HCT116 (cell line): ENCODE results near the gene SRRM2. TPM values are rescaled to one million over a fixed set of nuclear protein-coding genes. Genes with fewer than 3 reads are reported as not detected.

ENCODE experiments used
- ATAC-seq: fragments of 200-7000 bp; cut with Tn5 transposase; 2 replicates; pipeline ENCODE4 v1.9.1; 2020; ENCODE audit warnings: mild to moderate bottlenecking, moderate library complexity
- BruUV-seq: library from RNA; stranded (reverse); fragments of 400-500 nt; replicated peaks from 2 replicates; lab custom pipeline; 2021; lab: Mats Ljungman, UMichigan
- CTCF ChIA-PET: fragments of 300-600 bp; sonication (Branson Sonifier 250); formaldehyde crosslinking; loops from one replicate; lab custom pipeline; 2021; ENCODE audit warnings: antibody characterized with exemption; lab: Charles Lee
- POLR2A ChIA-PET: fragments of 300-600, 350-600 bp; sonication (Branson Sonifier 250); formaldehyde crosslinking; loops from one replicate; lab custom pipeline; 2021; ENCODE audit warnings: antibody characterized with exemption; lab: Charles Lee
- RAD21 ChIA-PET, 2 experiments: fragments of 300-600 bp; sonication (Branson Sonifier 250); formaldehyde crosslinking; loops; one replicate each; lab custom pipeline; 2023; ENCODE audit warnings: low total read pairs in 2 of 2; ENCODE audit not compliant: uncharacterized antibody in 2 of 2, unreplicated experiment in 2 of 2, low non-redundant PET in 1 of 2; lab: Charles Lee
- DNase-seq: peaks from one replicate; pipeline ENCODE4 v3.0.0-alpha.2; 2010; ENCODE audit warnings: low read depth, low spot score
- H2AFZ ChIP-seq: fragments of 200-600 bp; shearing (Covaris generic), sonication (generic); 2 replicates; pipeline ENCODE4 v1.6.1; 2017; ENCODE audit warnings: low read depth, mixed run types, mixed read lengths, antibody characterized with exemption, low read length; ENCODE audit not compliant: poor library complexity, severe bottlenecking
- H3K27ac ChIP-seq: 2 replicates; pipeline ENCODE4 v1.5.1; 2012; ENCODE audit warnings: low read depth, low read length
- H3K27me3 ChIP-seq: fragments of 200-600 bp; sonication (generic); 2 replicates; pipeline ENCODE4 v1.6.1; 2016; ENCODE audit warnings: mixed run types, low read length, mixed read lengths; ENCODE audit not compliant: insufficient read depth
- H3K36me3 ChIP-seq, 2 experiments: fragments of 200-500 bp in 1 of 2; fragments of 200-600 bp in 1 of 2; sonication (Bioruptor generic) in 1 of 2; sonication (generic) in 1 of 2; 2 replicates each; pipeline versions ENCODE4 v1.5.1 to v1.6.1; 2014 to 2016; ENCODE audit warnings: low read length in 2 of 2, inconsistent platforms in 1 of 2, mixed read lengths in 1 of 2, mixed run types in 1 of 2; ENCODE audit not compliant: insufficient read depth in 2 of 2, control insufficient read depth in 1 of 2
- H3K4me1 ChIP-seq, 2 experiments: fragments of 200-600 bp in 1 of 2; sonication (generic) in 1 of 2; 2 replicates each; pipeline versions ENCODE4 v1.5.1 to v1.6.1; 2012 to 2017; ENCODE audit warnings: low read length in 2 of 2, inconsistent platforms in 1 of 2, mild to moderate bottlenecking in 1 of 2, mixed read lengths in 1 of 2, mixed run types in 1 of 2, moderate library complexity in 1 of 2; ENCODE audit not compliant: insufficient read depth in 2 of 2, control insufficient read depth in 1 of 2
- H3K4me2 ChIP-seq: fragments of 200-600 bp; sonication (generic); 2 replicates; pipeline ENCODE4 v1.6.1; 2017; ENCODE audit warnings: mixed run types, low read length, mixed read lengths
- H3K4me3 ChIP-seq, 2 experiments: fragments of 200-600 bp in 1 of 2; sonication (generic) in 1 of 2; replicated peaks in 1 of 2; 2 replicates each; pipeline ENCODE4 v1.5.1; 2011 to 2016; ENCODE audit warnings: low read length in 2 of 2, control low read depth in 1 of 2, low read depth in 1 of 2, mild to moderate bottlenecking in 1 of 2, mixed read lengths in 1 of 2, mixed run types in 1 of 2
- H3K79me2 ChIP-seq: fragments of 200-600 bp; sonication (generic); 2 replicates; pipeline ENCODE4 v1.6.1; 2017; ENCODE audit warnings: mild to moderate bottlenecking, mixed run types, low read length, moderate library complexity, mixed read lengths; ENCODE audit not compliant: insufficient read depth
- H3K9ac ChIP-seq: fragments of 200-600 bp; sonication (generic); 2 replicates; pipeline ENCODE4 v1.6.1; 2016; ENCODE audit warnings: low read length, mixed read lengths
- H3K9me2 ChIP-seq: fragments of 200-600 bp; sonication (generic), shearing (Covaris generic); 2 replicates; pipeline ENCODE4 v1.6.1; 2017; ENCODE audit warnings: mixed run types, mild to moderate bottlenecking, moderate library complexity; ENCODE audit not compliant: insufficient read depth
- H3K9me3 ChIP-seq, 2 experiments: fragments of 200-500 bp in 1 of 2; fragments of 200-600 bp in 1 of 2; sonication (Bioruptor generic) in 1 of 2; sonication (generic) in 1 of 2; 2 replicates each; pipeline ENCODE4 v1.6.1; 2014 to 2017; ENCODE audit warnings: low read length in 2 of 2, mixed read lengths in 2 of 2, inconsistent platforms in 1 of 2, low read depth in 1 of 2, mild to moderate bottlenecking in 1 of 2, mixed run types in 1 of 2, moderate library complexity in 1 of 2; ENCODE audit not compliant: control insufficient read depth in 1 of 2, insufficient read depth in 1 of 2
- H4K20me1 ChIP-seq: fragments of 200-600 bp; sonication (generic), shearing (Covaris generic); 2 replicates; pipeline ENCODE4 v1.6.1; 2017; ENCODE audit warnings: mixed run types, mild to moderate bottlenecking, moderate library complexity; ENCODE audit not compliant: insufficient read depth
- ATF3 ChIP-seq: IDR thresholded peaks from 2 replicates; pipeline ENCODE4 v1.6.1; 2012
- CEBPB ChIP-seq: IDR thresholded peaks from 2 replicates; pipeline ENCODE4 v1.6.1; 2012; ENCODE audit warnings: low read depth
- EGR1 ChIP-seq: IDR thresholded peaks from 2 replicates; pipeline ENCODE4 v1.6.1; 2012; ENCODE audit warnings: low read depth
- ELF1 ChIP-seq: IDR thresholded peaks from 2 replicates; pipeline ENCODE4 v1.6.1; 2012; ENCODE audit warnings: low read depth, borderline replicate concordance
- EZH2 ChIP-seq: fragments of 200-600 bp; sonication (generic); IDR thresholded peaks from 2 replicates; pipeline ENCODE4 v1.6.1; 2017; ENCODE audit warnings: antibody characterized with exemption, mixed run types
- EZH2phosphoT487 ChIP-seq: fragments of 200-600 bp; IDR thresholded peaks from 2 replicates; pipeline ENCODE4 v1.6.1; 2018; ENCODE audit warnings: antibody characterized with exemption, borderline replicate concordance
- FOSL1 ChIP-seq: IDR thresholded peaks from 2 replicates; pipeline ENCODE4 v1.6.1; 2012; ENCODE audit warnings: low read depth
- JUND ChIP-seq: IDR thresholded peaks from 2 replicates; pipeline ENCODE4 v1.6.1; 2012
- MAX ChIP-seq: IDR thresholded peaks from 2 replicates; pipeline ENCODE4 v1.6.1; 2012
- POLR2A ChIP-seq: IDR thresholded peaks from 2 replicates; pipeline ENCODE4 v1.7.0; 2011; ENCODE audit warnings: borderline replicate concordance; ENCODE audit not compliant: insufficient read depth, insufficient read length; ENCODE audit errors: extremely low read depth
- RAD21 ChIP-seq: IDR thresholded peaks from 2 replicates; pipeline ENCODE4 v1.6.1; 2012; ENCODE audit warnings: low read depth, mild to moderate bottlenecking
- REST ChIP-seq: IDR thresholded peaks from 2 replicates; pipeline ENCODE4 v1.6.1; 2012; ENCODE audit warnings: low read depth
- SP1 ChIP-seq: IDR thresholded peaks from 2 replicates; pipeline ENCODE4 v1.6.1; 2012; ENCODE audit warnings: low read depth
- TCF7L2 ChIP-seq: IDR thresholded peaks from 2 replicates; pipeline ENCODE4 v1.7.0; 2011; ENCODE audit warnings: borderline replicate concordance, inconsistent platforms; ENCODE audit not compliant: insufficient read depth, insufficient read length; ENCODE audit errors: extremely low read depth
- YY1 ChIP-seq: IDR thresholded peaks from 2 replicates; pipeline ENCODE4 v1.6.1; 2011; ENCODE audit warnings: low read length, low read depth, moderate library complexity, mild to moderate bottlenecking; ENCODE audit not compliant: insufficient replicate concordance; ENCODE audit errors: extremely low read depth
- ZBTB33 ChIP-seq: IDR thresholded peaks from 2 replicates; pipeline ENCODE4 v1.6.1; 2011; ENCODE audit warnings: mild to moderate bottlenecking, low read length, moderate library complexity; ENCODE audit not compliant: insufficient replicate concordance; ENCODE audit errors: extremely low read depth
- ZFX ChIP-seq: fragments of 450-650 bp; IDR thresholded peaks from 2 replicates; pipeline ENCODE4 v1.6.1; 2017
- intact Hi-C: fragments of 100-400 bp; cut with micrococcal nuclease; formaldehyde crosslinking; loops from 2 replicates; pipeline ENCODE4 v1.10.0; 2022
- total RNA-seq: library from RNA; stranded (reverse); gene quantifications from one replicate; pipeline ENCODE4 v1.2.1, GENCODE V29; 2021; ENCODE audit not compliant: unreplicated experiment

Gene SRRM2
- total RNA-seq, 1 experiment from 2014 or later = 541 TPM

GRCh38 chr16:2734844-2735515 lies 17.5 kb upstream of the SRRM2 start:
- Histone ChIP-seq H3K27ac (no peak overlapping the region), H3K4me1 (peaks cover 0 to 10% of the 10 kb centered on the region in 2 experiments; a peak in 2 of 4 replicates), H4K20me1 (no peaks in the 10 kb centered on the region), H3K4me3 (no peak overlapping the region), H3K36me3 (no peaks in the 10 kb centered on the region), H3K9me3 (no peaks in the 10 kb centered on the region), H3K79me2 (no peaks in the 10 kb centered on the region), H3K9ac (no peak overlapping the region), H2AFZ (no peak overlapping the region), H3K9me2 (no peaks in the 10 kb centered on the region), H3K4me2 (no peak overlapping the region), H3K27me3 (no peaks in the 10 kb centered on the region)
- ATAC-seq (no peak), DNase-seq (no peak)
- intact Hi-C loops = no loop called here
- ChIA-PET POLR2A (no interaction called here), CTCF (no interaction called here), RAD21 (no interaction called here)
- no peak for TF ChIP-seq RAD21
- no peak for TF ChIP-seq POLR2A
- no peak for TF ChIP-seq FOSL1
- no peak for TF ChIP-seq YY1
- no peak for TF ChIP-seq ZBTB33
- TF ChIP-seq ATF3 = no peak
- TF ChIP-seq REST = no peak
- no peak for TF ChIP-seq EZH2
- no peak for TF ChIP-seq ZFX
- TF ChIP-seq JUND = no peak
- no peak for TF ChIP-seq EGR1
- no peak for TF ChIP-seq EZH2phosphoT487
- TF ChIP-seq ELF1 = no peak
- no peak for TF ChIP-seq MAX
- TF ChIP-seq TCF7L2 = no peak
- TF ChIP-seq CEBPB = no peak
- no peak for TF ChIP-seq SP1
- BruUV-seq = no TSS peak
